ENCODE measurements around the gene CEP83.
"Not testable (repeated sequence)": the region's sequence is repeated elsewhere in the genome, so short reads cannot be mapped to it uniquely, and the experiment has no call there.

CEP83 gene

DNA sequence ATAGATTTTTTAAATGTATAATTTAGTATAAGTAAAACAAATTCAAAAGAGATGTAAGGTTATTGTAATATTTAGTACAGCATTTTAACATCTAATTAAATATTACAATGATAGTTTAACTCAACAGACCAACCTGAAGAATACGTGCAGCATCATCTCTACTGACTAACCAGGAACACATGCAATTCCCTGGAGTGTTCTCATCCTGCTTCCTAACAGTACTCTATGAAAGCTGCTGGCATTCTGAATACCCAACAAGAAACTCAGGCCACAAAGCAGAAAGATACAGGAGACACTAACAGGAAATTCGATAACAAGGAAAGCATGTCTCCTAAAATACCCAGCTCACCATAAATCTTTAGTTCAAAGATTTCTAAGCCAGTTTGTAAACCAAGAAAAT lies 58.3 kb downstream of the CEP83 start:
- TF ChIP-seq, protein P1, sequence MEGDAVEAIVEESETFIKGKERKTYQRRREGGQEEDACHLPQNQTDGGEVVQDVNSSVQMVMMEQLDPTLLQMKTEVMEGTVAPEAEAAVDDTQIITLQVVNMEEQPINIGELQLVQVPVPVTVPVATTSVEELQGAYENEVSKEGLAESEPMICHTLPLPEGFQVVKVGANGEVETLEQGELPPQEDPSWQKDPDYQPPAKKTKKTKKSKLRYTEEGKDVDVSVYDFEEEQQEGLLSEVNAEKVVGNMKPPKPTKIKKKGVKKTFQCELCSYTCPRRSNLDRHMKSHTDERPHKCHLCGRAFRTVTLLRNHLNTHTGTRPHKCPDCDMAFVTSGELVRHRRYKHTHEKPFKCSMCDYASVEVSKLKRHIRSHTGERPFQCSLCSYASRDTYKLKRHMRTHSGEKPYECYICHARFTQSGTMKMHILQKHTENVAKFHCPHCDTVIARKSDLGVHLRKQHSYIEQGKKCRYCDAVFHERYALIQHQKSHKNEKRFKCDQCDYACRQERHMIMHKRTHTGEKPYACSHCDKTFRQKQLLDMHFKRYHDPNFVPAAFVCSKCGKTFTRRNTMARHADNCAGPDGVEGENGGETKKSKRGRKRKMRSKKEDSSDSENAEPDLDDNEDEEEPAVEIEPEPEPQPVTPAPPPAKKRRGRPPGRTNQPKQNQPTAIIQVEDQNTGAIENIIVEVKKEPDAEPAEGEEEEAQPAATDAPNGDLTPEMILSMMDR (IDR thresholded peaks at IDR 0.05; ENCODE audit: borderline replicate concordance, insufficient read depth, low read depth, low read length) = no peak
- no peak overlapping the region for H3K4me3 ChIP-seq (ENCODE audit: low read depth, low read length)

DNA sequence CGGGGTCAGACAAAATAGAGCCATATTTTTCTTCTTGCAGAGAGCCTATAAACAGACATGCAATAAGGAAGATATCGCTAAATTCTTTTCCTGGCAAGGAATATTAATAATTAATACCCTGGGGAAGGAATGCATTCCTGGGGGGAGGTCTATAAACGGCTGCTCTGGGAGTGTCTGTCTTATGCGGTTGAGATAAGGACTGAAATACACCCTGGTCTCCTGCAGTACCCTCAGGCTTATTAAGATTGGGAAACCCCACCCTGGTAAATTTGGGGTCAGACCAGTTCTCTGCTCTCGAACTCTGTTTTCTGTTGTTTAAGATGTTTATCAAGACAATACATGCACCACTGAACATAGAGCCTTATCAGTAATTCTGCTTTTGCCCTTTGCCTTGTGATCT lies 61.0 kb downstream of the CEP83 start:
- H3K4me3 ChIP-seq (ENCODE audit: low read depth, low read length) = not testable (repeated sequence)

DNA sequence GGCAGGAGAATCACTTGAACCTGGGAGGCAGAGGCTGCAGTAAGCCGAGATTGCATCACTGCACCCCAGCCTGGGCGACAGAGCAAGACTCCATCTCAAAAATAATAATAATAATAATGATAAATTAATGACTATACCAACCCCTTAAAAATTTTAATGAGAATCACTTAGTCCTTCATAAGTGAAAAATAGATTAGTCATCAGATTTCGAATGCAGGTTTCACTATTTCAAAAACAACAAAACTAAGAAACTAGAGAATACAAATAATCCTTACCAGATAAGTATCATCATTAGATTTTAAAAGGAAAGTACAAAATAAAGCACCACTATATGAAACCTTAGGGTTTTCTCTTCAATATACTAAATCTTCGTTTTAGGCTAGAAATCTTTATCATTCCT lies 62.3 kb downstream of the CEP83 start:
- TF ChIP-seq, protein P1 (IDR thresholded peaks at IDR 0.05; ENCODE audit: borderline replicate concordance, insufficient read depth, low read depth, low read length) = no peak
- H3K4me3 ChIP-seq (ENCODE audit: low read depth, low read length) = no peak overlapping the region

DNA sequence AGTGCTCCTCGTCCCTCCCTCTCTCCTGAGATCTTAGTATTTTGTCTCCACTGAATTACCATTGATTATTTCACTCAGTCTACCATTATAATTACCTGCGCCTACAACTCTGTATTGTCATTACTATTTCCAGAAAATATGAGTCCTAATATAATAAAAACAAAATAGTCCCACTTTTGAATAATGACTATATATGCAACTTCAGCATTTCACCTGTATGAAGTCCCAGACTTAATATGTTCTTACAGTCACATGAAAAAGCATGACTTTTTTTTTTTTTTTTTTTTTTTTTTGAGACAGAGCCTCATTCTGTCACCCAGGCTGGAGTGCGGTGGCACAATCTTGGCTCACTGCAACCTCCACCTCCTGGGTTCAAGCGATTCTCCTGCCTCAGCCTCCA lies 63.7 kb downstream of the CEP83 start:
- H3K4me3 ChIP-seq (ENCODE audit: low read depth, low read length) = not testable (repeated sequence)

DNA sequence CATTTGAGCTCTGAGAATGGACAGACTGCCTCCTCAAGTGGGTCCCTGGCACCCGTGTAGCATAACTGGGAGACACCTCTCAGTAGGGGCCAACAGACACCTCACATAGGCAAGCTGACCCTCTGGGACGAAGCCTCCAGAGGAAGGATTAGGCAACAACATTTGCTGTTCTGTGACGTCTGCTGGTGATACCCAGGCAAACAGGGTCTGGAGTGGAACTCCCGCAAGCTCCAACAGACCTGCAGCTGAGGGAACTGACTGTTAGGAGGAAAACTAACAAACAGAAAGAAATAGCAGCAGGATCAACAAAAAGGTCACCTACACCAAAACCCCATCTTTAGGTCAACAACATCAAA lies 69.6 kb downstream of the CEP83 start:
- no peak overlapping the region for H3K4me3 ChIP-seq (ENCODE audit: low read depth, low read length)
- TF ChIP-seq, protein P1 (IDR thresholded peaks at IDR 0.05; ENCODE audit: borderline replicate concordance, insufficient read depth, low read depth, low read length) = no peak

DNA sequence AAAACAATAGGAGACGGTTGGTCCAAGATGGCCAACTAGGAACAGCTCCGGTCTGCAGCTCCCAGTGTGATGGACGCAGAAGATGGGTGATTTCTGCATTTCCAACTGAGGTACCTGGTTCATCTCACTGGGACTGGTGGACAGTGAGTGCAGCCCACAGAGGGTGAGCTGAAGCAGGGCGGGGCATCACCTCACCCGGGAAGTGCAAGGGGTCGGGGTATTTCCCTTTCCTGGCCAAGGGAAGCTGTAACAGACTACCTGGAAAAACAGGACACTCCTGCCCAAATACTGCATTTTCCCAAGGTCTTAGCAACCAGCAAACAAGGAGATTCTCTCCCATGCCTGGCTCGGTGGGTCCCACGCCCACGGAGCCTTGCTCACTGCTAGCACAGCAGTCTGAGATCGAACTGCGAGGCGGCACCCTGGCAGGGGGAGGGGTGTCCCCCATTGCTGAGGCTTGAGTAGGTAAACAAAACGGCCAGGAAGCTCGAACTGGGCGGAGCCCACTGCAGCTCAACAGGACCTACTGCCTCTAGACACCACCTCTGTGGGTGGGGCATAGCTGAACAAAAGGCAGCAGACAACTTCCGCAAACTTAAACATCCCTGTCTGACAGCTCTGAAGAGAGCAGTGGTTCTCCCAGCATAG lies 70.1 kb downstream of the CEP83 start:
- not testable (repeated sequence) for H3K4me3 ChIP-seq (ENCODE audit: low read depth, low read length)

DNA sequence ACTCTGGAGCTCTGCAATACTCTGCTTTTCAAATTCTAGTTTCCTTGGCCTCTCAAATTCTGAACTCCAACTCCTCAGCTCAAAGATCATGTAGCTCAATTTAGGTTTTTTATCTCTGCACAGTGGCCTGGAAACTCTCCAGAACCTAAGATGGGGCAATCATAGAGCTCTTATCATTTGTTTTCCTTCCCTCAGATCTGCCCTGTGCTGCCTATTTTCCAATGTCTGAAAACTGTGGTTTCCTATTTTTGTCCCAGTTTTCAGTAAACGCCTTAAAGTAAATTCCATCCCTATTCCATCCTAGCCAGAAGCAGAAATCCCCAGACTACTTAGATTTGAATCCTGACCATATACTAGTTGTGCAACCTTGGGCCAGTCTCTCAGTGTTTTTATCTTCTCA lies 73.2 kb downstream of the CEP83 start:
- H3K4me3 ChIP-seq (ENCODE audit: low read depth, low read length) = no peak overlapping the region
- TF ChIP-seq, protein P1 (IDR thresholded peaks at IDR 0.05; ENCODE audit: borderline replicate concordance, insufficient read depth, low read depth, low read length) = no peak

DNA sequence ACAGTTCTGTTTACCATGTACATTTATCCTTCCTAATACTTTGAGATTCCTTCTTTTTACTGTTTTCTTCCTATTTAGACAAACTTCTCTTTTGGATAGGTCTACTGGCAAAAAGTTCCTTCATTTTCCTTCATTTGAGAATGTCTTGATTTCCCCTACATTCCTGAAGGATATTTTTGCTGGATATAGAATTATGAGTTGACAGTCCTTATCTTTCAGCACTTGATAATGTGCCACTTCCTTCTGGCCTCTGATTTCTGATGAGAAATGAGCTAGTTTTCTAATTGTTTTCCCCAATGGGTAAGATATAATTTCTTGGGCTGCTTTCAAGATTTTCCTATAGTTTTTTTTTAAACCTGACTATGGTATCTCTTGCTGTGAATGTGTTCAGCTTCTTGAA lies 75.6 kb downstream of the CEP83 start:
- TF ChIP-seq, protein P1 (IDR thresholded peaks at IDR 0.05; ENCODE audit: borderline replicate concordance, insufficient read depth, low read depth, low read length) = no peak

DNA sequence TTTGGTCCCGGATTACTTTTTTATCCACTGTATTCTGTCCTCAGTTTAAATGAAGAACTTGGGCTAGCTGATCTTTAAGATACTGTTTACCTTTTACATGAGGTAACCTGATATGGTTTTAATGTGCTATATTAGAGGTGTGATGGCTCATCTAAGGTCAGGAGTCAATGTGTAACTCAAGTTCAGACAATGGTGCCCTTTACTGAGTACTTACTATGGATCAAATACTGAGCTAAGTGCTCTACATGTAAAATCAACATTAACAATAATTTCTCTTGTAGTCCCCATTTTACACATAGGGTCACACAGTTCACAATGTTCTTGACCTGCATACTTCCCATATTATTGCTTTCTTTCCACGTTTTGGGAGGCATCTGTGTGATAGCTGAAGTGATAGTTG lies 79.2 kb downstream of the CEP83 start:
- no peak overlapping the region for H3K4me3 ChIP-seq (ENCODE audit: low read depth, low read length)

More for the DNA sequence above, 75.6 kb downstream of the CEP83 start:
- H3K4me3 ChIP-seq (ENCODE audit: low read depth, low read length) = no peak overlapping the region

More for the DNA sequence above, 79.2 kb downstream of the CEP83 start:
- TF ChIP-seq, protein P1 (IDR thresholded peaks at IDR 0.05; ENCODE audit: borderline replicate concordance, insufficient read depth, low read depth, low read length) = no peak

Data from GM12875 (cell line).